ENCODE results near the gene MAP1LC3B2. TPM values are rescaled to one million over a fixed set of nuclear protein-coding genes. Genes with fewer than 3 reads are reported as not detected.

The MAP1LC3B2 gene
- total RNA-seq = 2.1 TPM

GRCh38 chr12:116559162-116559935 is at the start of gene MAP1LC3B2:
Gene MAP1LC3B2, plus strand, starts transcription at chr12:116559381. Its CDS starts 16,562 bp downstream, at chr12:116575943.

Other genes starting within 250 kb of the MAP1LC3B2 start
- 48.7 TPM for gene SPRING1, start 178.7 kb downstream of the MAP1LC3B2 start, total RNA-seq
- gene RNFT2, start 178.9 kb downstream of the MAP1LC3B2 start, total RNA-seq = 56.3 TPM